Trophoblast cell (in vitro differentiated cells and primary cell): Measurements from ENCODE around the gene DIP2B.

Source experiments
- DNase-seq, 2 donors: peaks; one replicate each; pipeline ENCODE4 v3.0.0-alpha.2; 2016
- H2AFZ ChIP-seq: 2 replicates; pipeline ENCODE4 v1.6.1; 2013; ENCODE audit warnings: low read length, moderate library complexity, mild to moderate bottlenecking; ENCODE audit not compliant: insufficient read depth, poor library complexity
- H2AK5ac ChIP-seq: 2 replicates; pipeline ENCODE4 v1.6.1; 2013; ENCODE audit warnings: mild to moderate bottlenecking, low read length
- H2BK120ac ChIP-seq: 2 replicates; pipeline ENCODE4 v1.6.1; 2013; ENCODE audit warnings: low read length, mild to moderate bottlenecking, moderate library complexity; ENCODE audit not compliant: insufficient read depth, poor library complexity
- H2BK12ac ChIP-seq: 2 replicates; pipeline ENCODE4 v1.6.1; 2013; ENCODE audit warnings: mild to moderate bottlenecking, low read length, moderate library complexity
- H2BK5ac ChIP-seq: 2 replicates; pipeline ENCODE4 v1.6.1; 2013; ENCODE audit warnings: low read length, low read depth, moderate library complexity, mild to moderate bottlenecking; ENCODE audit not compliant: poor library complexity
- H3K14ac ChIP-seq: 2 replicates; pipeline ENCODE4 v1.6.1; 2013; ENCODE audit warnings: mild to moderate bottlenecking, low read length
- H3K18ac ChIP-seq: 2 replicates; pipeline ENCODE4 v1.6.1; 2013; ENCODE audit warnings: mild to moderate bottlenecking, low read length
- H3K23ac ChIP-seq: 2 replicates; pipeline ENCODE4 v1.6.1; 2013; ENCODE audit warnings: low read length
- H3K27ac ChIP-seq: 2 replicates; pipeline ENCODE4 v1.5.1; 2013; ENCODE audit warnings: low read depth, mild to moderate bottlenecking, inconsistent platforms, low read length, moderate library complexity
- H3K27me3 ChIP-seq: 2 replicates; pipeline ENCODE4 v1.6.1; 2013; ENCODE audit warnings: inconsistent platforms, mild to moderate bottlenecking, low read length, moderate library complexity; ENCODE audit not compliant: insufficient read depth
- H3K36me3 ChIP-seq, 2 experiments: 1 replicate in 1 of 2; 2 replicates in 1 of 2; pipeline ENCODE4 v1.6.1; 2013; ENCODE audit warnings: low read length in 2 of 2, mild to moderate bottlenecking in 2 of 2, moderate library complexity in 1 of 2; ENCODE audit not compliant: insufficient read depth in 2 of 2, control insufficient read depth in 1 of 2
- H3K4ac ChIP-seq: 2 replicates; pipeline ENCODE4 v1.6.1; 2013; ENCODE audit warnings: low read depth, mild to moderate bottlenecking, low read length, moderate library complexity
- H3K4me1 ChIP-seq, 2 experiments: 1 replicate in 1 of 2; 2 replicates in 1 of 2; pipeline ENCODE4 v1.6.1; 2013; ENCODE audit warnings: low read length in 2 of 2, mild to moderate bottlenecking in 2 of 2, moderate library complexity in 1 of 2; ENCODE audit not compliant: insufficient read depth in 2 of 2, control insufficient read depth in 1 of 2
- H3K4me2 ChIP-seq: 2 replicates; pipeline ENCODE4 v1.6.1; 2013; ENCODE audit warnings: inconsistent platforms, mild to moderate bottlenecking, low read length, moderate library complexity
- H3K4me3 ChIP-seq: 2 replicates; pipeline ENCODE4 v1.5.1; 2013; ENCODE audit warnings: mild to moderate bottlenecking, low read depth, low read length, inconsistent platforms
- H3K79me1 ChIP-seq: one replicate; pipeline ENCODE4 v1.6.1; 2013; ENCODE audit warnings: low read length
- H3K79me2 ChIP-seq: 2 replicates; pipeline ENCODE4 v1.6.1; 2013; ENCODE audit warnings: low read length, mild to moderate bottlenecking; ENCODE audit not compliant: control insufficient read depth, insufficient read depth, poor library complexity
- H3K9ac ChIP-seq: 2 replicates; pipeline ENCODE4 v1.6.1; 2013; ENCODE audit warnings: mild to moderate bottlenecking, low read length
- H3K9me3 ChIP-seq: 2 replicates; pipeline ENCODE4 v1.6.1; 2013; ENCODE audit warnings: low read depth, mild to moderate bottlenecking, control low read depth, inconsistent platforms, low read length; ENCODE audit not compliant: insufficient read depth
- H4K12ac ChIP-seq: 2 replicates; pipeline ENCODE4 v1.6.1; 2013; ENCODE audit warnings: low read depth, mild to moderate bottlenecking, low read length, moderate library complexity
- H4K8ac ChIP-seq: 2 replicates; pipeline ENCODE4 v1.6.1; 2013; ENCODE audit warnings: low read depth, mild to moderate bottlenecking, low read length, moderate library complexity
- H4K91ac ChIP-seq: one replicate; pipeline ENCODE4 v1.6.1; 2013; ENCODE audit warnings: low read depth, mild to moderate bottlenecking, low read length, moderate library complexity
- WGBS: extraction: QIAGEN DNeasy Blood & Tissue Kit; methylation state at CpG from one replicate; pipeline ENCODE4 v1.1.7; 2013; ENCODE audit warnings: missing lambda C conversion rate; ENCODE audit not compliant: insufficient read length, insufficient coverage; ENCODE audit errors: extremely low coverage; 5-methylcytosine and 5-hydroxymethylcytosine counted together

DIP2B gene

GRCh38 chr12:50633955-50634354 lies 129.2 kb downstream of the DIP2B start:
- no peak overlapping the region for H4K8ac ChIP-seq
- peaks cover 2% of the 10 kb centered on the region for H3K79me1 ChIP-seq
- no peak overlapping the region for H3K23ac ChIP-seq
- H3K9me3 ChIP-seq, result no peaks in the 10 kb centered on the region
- no peak overlapping the region for H4K91ac ChIP-seq
- H3K79me2 ChIP-seq, result no peaks in the 10 kb centered on the region
- no peak overlapping the region for H3K18ac ChIP-seq
- no peak overlapping the region for H3K4me2 ChIP-seq
- H3K9ac ChIP-seq, result no peak overlapping the region
- no peak overlapping the region for H2AFZ ChIP-seq
- no peak overlapping the region for H3K27ac ChIP-seq
- no peak for DNase-seq
- H3K36me3 ChIP-seq, result peaks cover 11 to 14% of the 10 kb centered on the region in 2 experiments
- H3K4me1 ChIP-seq, result peaks cover 7 to 9% of the 10 kb centered on the region in 2 experiments
- no peak overlapping the region for H2BK5ac ChIP-seq
- no peak overlapping the region for H2BK12ac ChIP-seq
- no peak overlapping the region for H3K4me3 ChIP-seq
- H2AK5ac ChIP-seq, result no peak overlapping the region
- H2BK120ac ChIP-seq, result no peak overlapping the region
- H3K14ac ChIP-seq, result no peak overlapping the region
- no peak overlapping the region for H3K4ac ChIP-seq
- no peaks in the 10 kb centered on the region for H3K27me3 ChIP-seq
- no CpG with 5 or more reads among the region's 6 CpGs for WGBS
- H4K12ac ChIP-seq, result no peak overlapping the region

- no peak overlapping the region for H3K14ac ChIP-seq
- H3K4ac ChIP-seq, result no peak overlapping the region
- H3K4me1 ChIP-seq, result peaks cover 7 to 9% of the 10 kb centered on the region in 2 experiments
- no peak overlapping the region for H3K4me2 ChIP-seq
- no peak overlapping the region for H2BK12ac ChIP-seq
- no CpG with 5 or more reads among the region's 2 CpGs for WGBS
- H4K8ac ChIP-seq, result no peak overlapping the region
- no peak overlapping the region for H3K9ac ChIP-seq
- no peak overlapping the region for H2BK120ac ChIP-seq
- H3K18ac ChIP-seq, result no peak overlapping the region
- H4K91ac ChIP-seq, result no peak overlapping the region
- DNase-seq, result no peak
- no peaks in the 10 kb centered on the region for H3K79me2 ChIP-seq
- no peak overlapping the region for H2AK5ac ChIP-seq
- no peak overlapping the region for H3K23ac ChIP-seq
- no peak overlapping the region for H2BK5ac ChIP-seq
- H2AFZ ChIP-seq, result no peak overlapping the region
- H3K4me3 ChIP-seq, result no peak overlapping the region
- no peaks in the 10 kb centered on the region for H3K27me3 ChIP-seq
- peak overlapping the region; percentile 32 for H3K27ac ChIP-seq
- no peak overlapping the region for H4K12ac ChIP-seq
- peaks cover 9 to 14% of the 10 kb centered on the region in 2 experiments for H3K36me3 ChIP-seq
- peaks cover 2% of the 10 kb centered on the region for H3K79me1 ChIP-seq
- H3K9me3 ChIP-seq, result no peaks in the 10 kb centered on the region
These were observed 129.6 kb downstream of the DIP2B start for GRCh38 chr12:50634379-50634778.

- H3K4ac ChIP-seq, result no peak overlapping the region
- H3K4me2 ChIP-seq, result no peak overlapping the region
- H3K4me1 ChIP-seq, result peaks cover 7 to 9% of the 10 kb centered on the region in 2 experiments
- no peak overlapping the region for H3K14ac ChIP-seq
- H2BK5ac ChIP-seq, result no peak overlapping the region
- H2AFZ ChIP-seq, result no peak overlapping the region
- H3K27ac ChIP-seq, result no peak overlapping the region
- DNase-seq, result no peak
- no peak overlapping the region for H4K12ac ChIP-seq
- H3K18ac ChIP-seq, result peak overlapping the region; percentile 87
- no peak overlapping the region for H3K23ac ChIP-seq
- no peak overlapping the region for H3K4me3 ChIP-seq
- H2BK12ac ChIP-seq, result peak overlapping the region; percentile 45
- no peak overlapping the region for H3K9ac ChIP-seq
- H4K91ac ChIP-seq, result no peak overlapping the region
- no peaks in the 10 kb centered on the region for H3K27me3 ChIP-seq
- H3K36me3 ChIP-seq, result peaks cover 12 to 14% of the 10 kb centered on the region in 2 experiments
- peaks cover 2% of the 10 kb centered on the region for H3K79me1 ChIP-seq
- H3K9me3 ChIP-seq, result no peaks in the 10 kb centered on the region
- no peak overlapping the region for H4K8ac ChIP-seq
- H2AK5ac ChIP-seq, result no peak overlapping the region
- H3K79me2 ChIP-seq, result no peaks in the 10 kb centered on the region
- H2BK120ac ChIP-seq, result no peak overlapping the region
- WGBS, result no CpG with 5 or more reads among the region's 5 CpGs
These were observed 130.6 kb downstream of the DIP2B start for GRCh38 chr12:50635364-50635763.

GRCh38 chr12:50635857-50636256 lies 131.1 kb downstream of the DIP2B start:
- DNase-seq, result no peak
- WGBS, result no CpG with 5 or more reads among the region's 4 CpGs
- H2AFZ ChIP-seq, result no peak overlapping the region

More at GRCh38 chr12:50635857-50636256, 131.1 kb downstream of the DIP2B start:
- Histone ChIP-seq H2AK5ac (no peak overlapping the region), H3K27ac (no peak overlapping the region), H3K4me1 (peaks cover 7 to 9% of the 10 kb centered on the region in 2 experiments), H2BK120ac (no peak overlapping the region), H3K4ac (no peak overlapping the region), H3K4me3 (no peak overlapping the region), H3K23ac (no peak overlapping the region), H3K79me1 (peaks cover 2% of the 10 kb centered on the region), H4K8ac (no peak overlapping the region), H2BK5ac (no peak overlapping the region), H3K27me3 (no peaks in the 10 kb centered on the region), H3K14ac (no peak overlapping the region), H4K91ac (no peak overlapping the region), H3K18ac (no peak overlapping the region), H3K79me2 (no peaks in the 10 kb centered on the region), H3K36me3 (peaks cover 13 to 16% of the 10 kb centered on the region in 2 experiments), H3K9ac (no peak overlapping the region), H4K12ac (no peak overlapping the region), H2BK12ac (no peak overlapping the region), H3K9me3 (no peaks in the 10 kb centered on the region), H3K4me2 (no peak overlapping the region)
